Muscle of arm (tissue), 14 donors: Measurements from ENCODE around the gene GRIK3. TPM values are rescaled to one million over a fixed set of nuclear protein-coding genes. Genes with fewer than 3 reads are reported as not detected.
"Not testable (repeated sequence)": the region's sequence is repeated elsewhere in the genome, so short reads cannot be mapped to it uniquely, and the experiment has no call there.

Experiments used
- DNase-seq: peaks from one replicate; pipeline ENCODE4 v3.0.0-alpha.2; 2013
- long read RNA-seq, 11 donors: transcript quantifications; one replicate each; lab custom pipeline, GENCODE V29; 2026
- polyA plus RNA-seq, 12 donors: library from polyadenylated mRNA; unstranded; fragments of 120-200 nt; gene quantifications; one replicate each; pipeline ENCODE4 v1.2.1, GENCODE V29; 2013; ENCODE audit not compliant: insufficient read length in 12 of 12

GRIK3 gene
- 1 to 10 TPM in 4 of 12 donors, under 1 TPM in 7, not detected in 1; 0.41 to 2.5 (median 0.88) TPM for polyA plus RNA-seq
- long read RNA-seq, donor 1, result 0 reads
- long read RNA-seq, donor 2, result 0 reads
- long read RNA-seq, donor 3, result 0 reads
- long read RNA-seq, donor 4, result 0 reads
- long read RNA-seq, donor 5, result 0 reads
- long read RNA-seq, donor 6, result 0 reads
- long read RNA-seq, donor 7, result 0 reads
- long read RNA-seq, donor 8, result 0 reads
- long read RNA-seq, donor 9, result 0 reads
- long read RNA-seq, donor 10, partial matches to known transcripts, result 0 of 1 reads
- long read RNA-seq, donor 10, other reads (novel, unspliced or antisense), result 0 of 1 reads
- long read RNA-seq, donor 11, result 0 reads

DNA sequence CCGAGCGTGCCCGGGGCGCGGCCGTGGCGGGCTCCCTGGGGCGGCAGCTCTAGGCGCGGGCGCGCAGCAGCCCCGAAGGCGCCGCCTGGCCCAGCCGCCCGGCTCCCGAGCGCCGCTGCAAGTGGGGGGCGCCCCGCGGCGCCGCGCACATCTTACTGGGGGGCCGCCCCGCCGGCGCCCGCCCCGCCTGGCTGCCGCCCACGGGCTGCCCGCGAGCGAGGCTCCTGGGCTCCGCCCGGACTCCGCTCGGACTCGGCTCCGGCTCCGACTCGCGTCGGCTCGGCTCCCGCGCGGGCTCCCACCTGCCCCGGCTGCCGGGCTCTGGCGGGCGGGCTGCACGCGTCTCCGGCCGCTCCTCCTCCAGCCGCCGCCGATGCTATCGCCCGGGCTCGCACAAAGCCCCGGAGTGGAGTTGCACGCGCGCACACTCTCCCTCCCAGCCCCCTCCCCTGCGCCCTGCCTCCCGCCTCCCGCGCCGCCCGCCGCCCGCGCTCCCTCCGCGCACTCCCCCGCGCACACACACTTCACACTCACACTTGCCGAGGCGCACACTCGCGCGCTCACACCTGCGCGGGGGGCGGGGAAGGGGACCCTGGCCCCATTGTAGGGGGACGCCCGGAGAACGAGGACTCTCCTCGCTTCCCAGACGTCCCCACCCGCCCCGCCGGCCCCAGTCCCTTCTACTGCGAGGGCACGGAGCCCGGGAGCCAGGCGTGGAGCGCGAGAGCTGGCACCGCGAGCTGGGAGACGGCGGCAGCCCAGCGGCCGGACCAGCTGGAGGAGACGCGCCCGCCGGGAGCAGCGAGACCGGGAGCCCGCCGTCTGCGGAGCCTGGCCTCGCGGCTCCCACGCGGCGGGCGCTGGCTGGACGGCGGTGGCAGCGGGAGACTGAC lies at the start of gene GRIK3:
TSS of gene GRIK3 (minus strand) at position 395 of the 893 bp plus-strand sequence. CDS start 407 bp downstream, outside the sequence.
- no peak for DNase-seq

DNA sequence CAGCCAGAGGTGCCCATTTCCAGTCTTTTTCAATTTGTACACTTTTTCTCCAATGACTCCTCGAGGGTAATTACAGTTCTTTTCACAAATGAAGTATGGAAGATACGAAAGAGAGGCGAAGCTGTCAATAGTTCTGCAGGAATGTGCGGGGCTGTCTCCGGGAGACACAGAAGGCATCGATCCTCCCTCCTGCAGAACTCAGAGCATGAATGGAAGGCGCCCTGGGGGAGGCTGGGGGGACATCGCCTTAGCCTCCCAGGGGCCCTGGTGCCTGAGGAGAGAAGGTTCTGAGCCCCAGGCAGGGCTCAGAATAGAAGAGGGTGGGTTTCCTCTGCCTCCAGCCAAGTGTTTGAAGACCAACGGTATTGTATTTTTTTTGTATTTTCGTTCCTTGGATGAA lies 49.7 kb upstream of the GRIK3 start:
- no peak for DNase-seq

- no peak for DNase-seq
Measured at GRCh38 chr1:37083603-37084002, 49.3 kb upstream of the GRIK3 start.

DNA sequence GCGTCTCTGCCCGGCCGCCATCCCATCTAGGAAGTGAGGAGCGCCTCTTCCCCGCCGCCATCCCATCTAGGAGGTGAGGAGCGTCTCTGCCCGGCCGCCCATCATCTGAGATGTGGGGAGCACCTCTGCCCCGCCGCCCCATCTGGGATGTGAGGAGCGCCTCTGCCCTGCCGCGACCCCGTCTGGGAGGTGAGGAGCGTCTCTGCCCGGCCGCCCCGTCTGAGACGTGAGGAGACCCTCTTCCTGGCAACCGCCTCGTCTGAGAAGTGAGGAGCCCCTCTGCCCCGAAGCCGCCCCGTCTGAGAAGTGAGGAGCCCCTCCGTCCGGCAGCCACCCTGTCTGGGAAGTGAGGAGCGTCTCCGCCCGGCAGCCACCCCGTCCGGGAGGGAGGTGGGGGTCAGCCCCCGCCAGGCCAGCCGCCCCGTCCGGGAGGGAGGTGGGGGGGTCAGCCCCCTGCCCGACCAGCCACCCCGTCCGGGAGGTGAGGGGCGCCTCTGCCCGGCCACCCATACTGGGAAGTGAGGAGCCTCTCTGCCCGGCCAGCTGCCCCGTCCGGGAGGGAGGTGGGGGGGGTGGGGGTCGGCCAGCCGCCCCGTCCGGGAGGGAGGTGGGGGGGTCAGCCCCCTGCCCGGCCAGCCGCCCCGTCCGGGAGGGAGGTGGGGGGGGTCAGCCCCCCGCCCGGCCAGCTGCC lies 46.1 kb upstream of the GRIK3 start:
- not testable (repeated sequence) for DNase-seq

DNA sequence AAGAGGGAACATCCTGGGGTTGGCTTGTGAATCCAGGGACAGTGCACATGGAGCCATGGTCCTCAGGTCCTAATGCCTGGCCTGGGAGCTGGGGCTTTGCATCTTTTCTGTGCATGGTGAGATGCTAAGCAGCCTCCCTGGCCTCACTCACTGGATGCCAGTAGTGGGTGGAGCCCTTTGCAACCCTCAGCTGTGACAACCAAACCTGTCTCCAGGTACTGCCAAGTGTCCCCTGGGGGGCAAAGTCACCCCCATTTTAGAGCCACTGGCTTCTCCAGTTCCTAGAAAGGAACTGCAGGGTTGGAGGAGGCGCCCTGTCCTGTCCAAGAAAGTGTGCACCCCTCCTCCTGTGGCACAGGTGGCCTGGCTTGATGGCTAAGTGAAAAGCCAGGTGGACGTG lies 44.6 kb upstream of the GRIK3 start:
- no peak for DNase-seq

- DNase-seq, result no peak
Measured at GRCh38 chr1:37076168-37076567, 41.9 kb upstream of the GRIK3 start.

DNA sequence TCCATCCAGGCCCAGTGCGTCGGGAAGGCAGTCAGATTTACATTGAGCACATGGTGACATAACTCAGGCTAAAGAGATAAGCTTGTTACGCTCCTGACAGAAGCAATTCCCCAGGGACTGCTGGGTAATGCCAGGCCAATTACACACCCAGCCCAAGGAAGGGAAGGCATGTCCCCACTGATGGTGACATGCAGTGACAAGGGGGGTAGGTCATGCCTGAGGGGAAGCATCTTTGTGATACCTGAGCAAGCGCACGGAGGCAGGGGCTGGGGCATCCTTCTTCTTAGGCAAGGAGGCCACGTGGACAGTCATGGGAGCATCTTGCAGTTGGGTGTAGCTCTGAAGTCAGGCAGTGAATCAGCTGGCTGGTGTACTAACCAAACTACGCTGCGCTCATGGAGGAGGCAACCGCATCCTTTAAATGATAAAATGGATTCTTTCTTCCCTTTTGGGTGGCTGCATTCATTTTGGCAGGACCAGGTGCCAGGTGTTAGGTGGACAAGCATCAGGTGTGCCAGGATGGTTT lies 39.6 kb upstream of the GRIK3 start:
- DNase-seq, result no peak

DNA sequence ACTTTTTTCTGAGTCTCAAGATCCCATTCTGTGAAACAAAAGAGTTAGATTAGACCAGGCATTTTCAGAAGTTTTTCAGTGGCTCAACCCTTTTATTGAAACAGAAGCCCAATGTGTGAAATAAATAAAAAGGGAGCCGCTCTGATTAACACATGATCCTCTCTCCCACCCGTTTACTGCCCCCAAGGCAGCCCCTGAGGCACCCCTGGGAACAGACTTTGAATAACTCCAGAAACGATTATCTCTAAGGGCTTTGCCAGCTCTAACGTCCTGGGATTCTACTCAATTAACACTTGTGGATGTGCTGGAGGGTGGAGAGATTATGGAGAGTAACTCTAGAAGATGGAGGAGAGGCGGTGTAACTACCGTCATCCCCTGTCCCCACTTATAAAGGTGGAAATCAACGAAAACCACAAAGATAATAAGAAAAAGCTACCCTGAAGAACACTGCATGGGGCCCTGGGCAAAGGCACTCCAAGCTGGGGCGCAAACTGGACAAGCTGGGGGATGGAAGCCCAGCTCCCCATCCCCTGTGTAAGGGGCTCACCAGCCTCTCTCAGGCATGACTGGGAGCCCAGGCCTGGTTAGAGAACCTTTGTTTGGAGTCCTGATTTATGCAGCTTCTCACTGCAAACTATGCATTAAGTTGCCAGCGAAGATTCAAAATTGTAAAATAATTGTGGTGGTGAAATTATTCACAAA lies 39.0 kb upstream of the GRIK3 start:
- no peak for DNase-seq

GRCh38 chr1:37071829-37072228 lies 37.5 kb upstream of the GRIK3 start:
- DNase-seq, result no peak

DNA sequence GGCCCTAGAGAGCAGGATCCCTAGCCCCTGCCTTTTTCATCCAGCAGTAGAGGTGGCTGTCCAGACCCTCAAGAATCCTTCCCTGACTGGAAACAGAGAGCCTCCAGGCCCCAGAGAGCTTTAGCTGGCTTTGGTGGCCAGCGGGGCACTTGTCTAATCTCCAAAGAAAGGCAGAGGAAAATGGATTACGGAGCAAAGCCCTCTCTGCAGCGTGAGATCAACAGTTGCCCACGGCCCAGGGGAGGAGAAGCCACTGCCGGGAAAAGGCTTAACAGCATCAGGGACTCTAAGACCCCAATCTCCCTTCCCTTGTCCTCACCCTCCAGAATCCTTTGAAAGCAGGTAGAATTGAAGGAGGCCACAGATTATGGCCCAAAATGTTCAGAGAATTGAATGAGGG lies 35.8 kb upstream of the GRIK3 start:
- no peak for DNase-seq

DNA sequence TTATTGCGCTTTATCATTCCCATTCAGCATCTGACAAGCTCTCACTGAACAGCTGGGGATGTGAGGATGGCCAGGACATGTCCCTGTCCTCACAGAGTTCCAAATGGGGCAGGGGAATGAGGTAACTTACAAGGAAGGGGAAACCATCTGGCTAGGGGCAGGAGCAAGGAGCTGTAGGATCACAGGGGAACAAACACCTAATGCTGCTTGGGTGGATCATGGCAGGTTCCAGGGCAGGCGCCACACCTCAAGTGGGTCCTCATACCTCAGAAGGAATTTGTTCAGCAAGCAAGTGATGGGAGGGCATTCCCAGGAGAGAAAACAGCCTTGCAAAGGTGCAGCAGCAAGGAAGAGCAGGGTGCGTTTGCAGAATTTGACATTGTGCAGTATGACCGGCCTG lies 35.1 kb upstream of the GRIK3 start:
- no peak for DNase-seq

- no peak for DNase-seq
Measured at GRCh38 chr1:37068897-37069296, 34.6 kb upstream of the GRIK3 start.

GRCh38 chr1:37068260-37068659 lies 33.9 kb upstream of the GRIK3 start:
- no peak for DNase-seq

- DNase-seq, result no peak
Measured at GRCh38 chr1:37064039-37064438, 29.7 kb upstream of the GRIK3 start.

DNA sequence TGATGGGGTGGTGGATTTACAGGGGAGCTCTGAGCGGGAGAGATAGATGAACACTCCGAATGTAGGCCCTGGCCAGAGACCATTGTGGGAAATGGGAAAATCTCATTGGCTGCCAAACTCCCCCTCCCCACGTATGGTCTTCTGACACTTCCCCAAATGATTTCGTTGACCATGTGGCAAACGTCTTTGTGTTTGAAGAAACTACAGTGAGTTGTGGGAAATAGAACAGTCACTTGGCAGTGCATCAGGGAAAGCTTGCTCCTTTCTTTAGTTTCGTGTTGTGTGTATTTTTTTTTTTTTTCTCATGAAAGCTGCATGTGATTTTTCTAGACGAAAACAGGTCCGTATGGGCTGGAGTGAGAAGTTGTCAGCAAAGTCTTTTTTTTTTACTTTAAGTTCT lies 25.0 kb upstream of the GRIK3 start:
- no peak for DNase-seq

- DNase-seq, result no peak
Measured at GRCh38 chr1:37058424-37058988, 24.2 kb upstream of the GRIK3 start.

GRCh38 chr1:37056325-37056724 lies 22.0 kb upstream of the GRIK3 start:
- DNase-seq, result no peak

GRCh38 chr1:37055631-37056030 lies 21.3 kb upstream of the GRIK3 start:
- DNase-seq, result no peak

DNA sequence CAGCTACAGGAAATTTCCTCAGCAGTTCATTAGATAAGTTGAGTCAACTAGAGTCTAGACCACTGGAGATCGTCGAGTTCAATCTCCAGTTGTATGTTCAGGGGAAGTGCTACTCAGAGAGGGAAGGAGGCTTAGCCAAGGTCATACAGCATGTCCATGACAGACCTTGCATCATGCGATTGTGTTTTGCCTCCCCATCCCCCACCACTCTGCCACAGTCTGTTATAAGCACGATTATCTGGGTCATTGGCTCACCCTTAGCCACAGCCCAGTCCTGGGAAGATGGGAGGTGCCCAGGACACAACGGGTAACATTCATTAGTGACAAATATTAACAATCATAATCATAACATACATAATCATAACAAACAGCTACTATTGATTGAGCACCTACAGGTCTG lies 18.9 kb upstream of the GRIK3 start:
- DNase-seq, result no peak

GRCh38 chr1:37052120-37052519 lies 17.8 kb upstream of the GRIK3 start:
- no peak for DNase-seq

GRCh38 chr1:37051346-37051745 lies 17.0 kb upstream of the GRIK3 start:
- no peak for DNase-seq
